OCI-LY1 (cell line): ENCODE data around the gene CIZ1.

Experiments used
- CTCF ChIP-seq: fragments of 200-600 bp; sonication (generic), shearing (Covaris generic); IDR thresholded peaks from 2 replicates; pipeline ENCODE4 v1.5.1; 2017; ENCODE audit warnings: mild to moderate bottlenecking, antibody characterized with exemption, low read length, moderate library complexity, mixed read lengths
- EZH2 ChIP-seq: fragments of 200-600 bp; sonication (generic), shearing (Covaris generic); IDR thresholded peaks from 2 replicates; pipeline ENCODE4 v1.8.0; 2017; ENCODE audit warnings: borderline replicate concordance, mixed run types, mild to moderate bottlenecking, antibody characterized with exemption, low read length, moderate library complexity, mixed read lengths

- TF ChIP-seq CTCF: no peak
- no peak for TF ChIP-seq EZH2
Observed at GRCh38 chr9:128155736-128156500, 35.5 kb downstream of the CIZ1 start.
